ENCODE measurements around the gene TGM5. TPM values are rescaled to one million over a fixed set of nuclear protein-coding genes. Genes with fewer than 3 reads are reported as not detected.
A peak's percentile ranks its signal among the peaks of the same experiment; 100 is the strongest.
"Not testable (repeated sequence)": the region's sequence is repeated elsewhere in the genome, so short reads cannot be mapped to it uniquely, and the experiment has no call there.

Gene TGM5
- polyA plus RNA-seq, 2 of the 4 experiments (the other 2 are of a cell fraction): not detected

DNA sequence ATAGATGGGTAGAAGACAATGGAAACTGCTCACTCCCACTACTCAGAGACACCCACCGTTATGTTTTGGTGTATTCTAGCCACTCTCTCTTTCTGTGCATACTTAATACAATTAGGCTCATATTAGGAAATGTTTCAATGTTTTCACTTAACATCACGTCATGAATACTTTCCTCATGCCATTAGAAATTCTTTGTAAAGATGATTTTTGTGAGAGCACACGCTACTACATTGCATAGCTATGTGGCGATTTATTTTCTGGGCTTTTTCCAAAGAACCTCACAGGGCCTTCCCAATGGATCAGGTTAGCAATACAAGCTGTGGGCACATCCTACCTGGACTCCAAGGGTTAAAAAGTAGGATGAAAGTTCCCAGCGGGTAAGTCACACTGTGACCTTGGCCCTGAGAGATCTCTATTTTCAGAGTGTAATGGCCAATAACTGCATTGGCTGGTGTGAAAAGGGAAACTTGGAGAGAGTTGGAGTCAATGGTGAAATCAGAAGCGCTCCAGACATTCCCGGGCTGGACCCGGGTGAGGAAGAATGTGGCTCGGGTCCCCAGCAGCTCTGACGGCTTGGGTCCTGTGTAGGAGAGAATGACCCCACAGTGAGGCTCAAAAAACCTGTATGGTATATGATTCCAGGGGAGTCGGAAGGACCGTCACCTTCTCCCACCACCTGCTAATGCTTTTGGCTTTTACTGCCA, 25.8 kb upstream of the TGM5 start:
- Histone ChIP-seq H3K4me1 (no peaks in the 10 kb centered on the region), H3K9me3 (no peaks in the 10 kb centered on the region), H3K4me2 (no peak overlapping the region), H3K4me3 (no peak overlapping the region), H3K27ac (no peak overlapping the region)
- ChIA-PET POLR2A (no interaction called here), CTCF (interaction anchor here (1.3 kb wide), 1 partner anchor 67 kb away, joined by 3 read pairs; no protein-coding TSS in a partner anchor)
- DNase-seq (ENCODE audit: low read depth in 1 of 2, low spot score in 1 of 2) (no peak), FAIRE-seq (no peak), ATAC-seq (0 out of 6 replicates have a peak, but pooled peaks of 1 of the 2 experiments have one; percentile 30)
- TF ChIP-seq, protein P1, sequence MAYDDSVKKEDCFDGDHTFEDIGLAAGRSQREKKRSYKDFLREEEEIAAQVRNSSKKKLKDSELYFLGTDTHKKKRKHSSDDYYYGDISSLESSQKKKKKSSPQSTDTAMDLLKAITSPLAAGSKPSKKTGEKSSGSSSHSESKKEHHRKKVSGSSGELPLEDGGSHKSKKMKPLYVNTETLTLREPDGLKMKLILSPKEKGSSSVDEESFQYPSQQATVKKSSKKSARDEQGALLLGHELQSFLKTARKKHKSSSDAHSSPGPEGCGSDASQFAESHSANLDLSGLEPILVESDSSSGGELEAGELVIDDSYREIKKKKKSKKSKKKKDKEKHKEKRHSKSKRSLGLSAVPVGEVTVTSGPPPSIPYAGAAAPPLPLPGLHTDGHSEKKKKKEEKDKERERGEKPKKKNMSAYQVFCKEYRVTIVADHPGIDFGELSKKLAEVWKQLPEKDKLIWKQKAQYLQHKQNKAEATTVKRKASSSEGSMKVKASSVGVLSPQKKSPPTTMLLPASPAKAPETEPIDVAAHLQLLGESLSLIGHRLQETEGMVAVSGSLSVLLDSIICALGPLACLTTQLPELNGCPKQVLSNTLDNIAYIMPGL (CRISPR knock-in tag; IDR thresholded peaks at IDR 0.05; ENCODE audit: borderline replicate concordance): no peak
- no peak for TF ChIP-seq SREBF2 (IDR thresholded peaks at IDR 0.05)
- TF ChIP-seq JUNB (IDR thresholded peaks at IDR 0.05): no peak
- 60% methylated on average over 12 of the region's 12 CpGs for WGBS (ENCODE audit: missing lambda C conversion rate)

DNA sequence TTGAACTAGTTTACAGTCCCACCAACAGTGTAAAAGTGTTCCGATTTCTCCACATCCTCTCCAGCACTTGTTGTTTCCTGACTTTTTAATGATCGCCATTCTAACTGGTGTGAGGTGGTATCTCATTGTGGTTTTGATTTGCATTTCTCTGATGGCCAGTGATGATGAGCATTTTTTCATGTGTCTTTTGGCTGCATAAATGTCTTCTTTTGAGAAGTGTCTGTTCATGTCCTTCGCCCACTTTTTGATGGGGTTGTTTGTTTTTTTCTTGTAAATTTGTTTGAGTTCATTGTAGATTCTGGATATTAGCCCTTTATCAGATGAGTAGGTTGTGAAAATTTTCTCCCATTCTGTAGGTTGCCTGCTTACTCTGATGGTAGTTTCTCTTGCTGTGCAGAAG, 22.9 kb upstream of the TGM5 start:
- H3K4me3 ChIP-seq; H3K27ac ChIP-seq; POLR2A ChIA-PET; FAIRE-seq; DNase-seq (ENCODE audit: low read depth in 1 of 2, low spot score in 1 of 2); H3K4me2 ChIP-seq; CTCF ChIA-PET; ATAC-seq; H3K9me3 ChIP-seq; H3K4me1 ChIP-seq: not testable (repeated sequence)
- 85% methylated on average over 2 of the region's 3 CpGs for WGBS (ENCODE audit: missing lambda C conversion rate)

DNA sequence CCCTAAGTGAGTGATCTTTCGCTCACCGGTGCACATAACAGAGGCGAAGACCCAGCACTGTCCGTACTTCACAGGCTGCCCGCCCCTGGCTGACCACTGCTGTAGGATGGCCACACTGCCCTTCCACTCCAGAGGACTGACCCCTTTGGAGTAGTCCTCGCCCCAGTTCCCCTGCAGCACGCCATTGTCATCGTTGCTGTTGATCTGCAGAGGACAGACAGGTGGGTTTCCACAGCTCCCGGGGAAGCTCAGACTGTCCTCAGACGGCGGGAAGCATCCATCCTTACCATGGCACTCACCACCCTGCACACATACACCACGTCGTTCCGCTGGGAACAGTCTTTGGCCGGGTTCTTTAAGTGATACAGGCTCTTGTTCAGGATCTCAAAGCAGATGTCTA, 20.5 kb upstream of the TGM5 start:
- ChIA-PET CTCF (interaction anchor here (1.1 to 4.3 kb wide), 11 partner anchors 10 to 582 kb away, joined by 3 to 114 read pairs (median 21); no protein-coding TSS in a partner anchor), POLR2A (no interaction called here)
- no peaks in the 10 kb centered on the region for H3K9me3 ChIP-seq
- no peak overlapping the region for H3K4me3 ChIP-seq
- no peak for DNase-seq (ENCODE audit: low read depth in 1 of 2, low spot score in 1 of 2)
- TF ChIP-seq MAZ (IDR thresholded peaks at IDR 0.05; ENCODE audit: borderline replicate concordance, low read depth, low read length) (no peak), ESRRA (IDR thresholded peaks at IDR 0.05; ENCODE audit: borderline replicate concordance, low read length) (no peak), JUN (IDR thresholded peaks at IDR 0.05) (no peak), HOXA7 (CRISPR knock-in tag; IDR thresholded peaks at IDR 0.05) (no peak), EHF (CRISPR knock-in tag; IDR thresholded peaks at IDR 0.05) (no peak), CHD4 (IDR thresholded peaks at IDR 0.05; ENCODE audit: borderline replicate concordance) (no peak), RNF2 (IDR thresholded peaks at IDR 0.05; ENCODE audit: borderline replicate concordance, low read depth) (no peak)
- TF ChIP-seq, protein P2, sequence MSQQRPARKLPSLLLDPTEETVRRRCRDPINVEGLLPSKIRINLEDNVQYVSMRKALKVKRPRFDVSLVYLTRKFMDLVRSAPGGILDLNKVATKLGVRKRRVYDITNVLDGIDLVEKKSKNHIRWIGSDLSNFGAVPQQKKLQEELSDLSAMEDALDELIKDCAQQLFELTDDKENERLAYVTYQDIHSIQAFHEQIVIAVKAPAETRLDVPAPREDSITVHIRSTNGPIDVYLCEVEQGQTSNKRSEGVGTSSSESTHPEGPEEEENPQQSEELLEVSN (IDR thresholded peaks at IDR 0.05; ENCODE audit: borderline replicate concordance, low read depth): no peak
- TF ChIP-seq, protein P3, sequence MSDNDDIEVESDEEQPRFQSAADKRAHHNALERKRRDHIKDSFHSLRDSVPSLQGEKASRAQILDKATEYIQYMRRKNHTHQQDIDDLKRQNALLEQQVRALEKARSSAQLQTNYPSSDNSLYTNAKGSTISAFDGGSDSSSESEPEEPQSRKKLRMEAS (IDR thresholded peaks at IDR 0.05): no peak
- TF ChIP-seq, protein P4, sequence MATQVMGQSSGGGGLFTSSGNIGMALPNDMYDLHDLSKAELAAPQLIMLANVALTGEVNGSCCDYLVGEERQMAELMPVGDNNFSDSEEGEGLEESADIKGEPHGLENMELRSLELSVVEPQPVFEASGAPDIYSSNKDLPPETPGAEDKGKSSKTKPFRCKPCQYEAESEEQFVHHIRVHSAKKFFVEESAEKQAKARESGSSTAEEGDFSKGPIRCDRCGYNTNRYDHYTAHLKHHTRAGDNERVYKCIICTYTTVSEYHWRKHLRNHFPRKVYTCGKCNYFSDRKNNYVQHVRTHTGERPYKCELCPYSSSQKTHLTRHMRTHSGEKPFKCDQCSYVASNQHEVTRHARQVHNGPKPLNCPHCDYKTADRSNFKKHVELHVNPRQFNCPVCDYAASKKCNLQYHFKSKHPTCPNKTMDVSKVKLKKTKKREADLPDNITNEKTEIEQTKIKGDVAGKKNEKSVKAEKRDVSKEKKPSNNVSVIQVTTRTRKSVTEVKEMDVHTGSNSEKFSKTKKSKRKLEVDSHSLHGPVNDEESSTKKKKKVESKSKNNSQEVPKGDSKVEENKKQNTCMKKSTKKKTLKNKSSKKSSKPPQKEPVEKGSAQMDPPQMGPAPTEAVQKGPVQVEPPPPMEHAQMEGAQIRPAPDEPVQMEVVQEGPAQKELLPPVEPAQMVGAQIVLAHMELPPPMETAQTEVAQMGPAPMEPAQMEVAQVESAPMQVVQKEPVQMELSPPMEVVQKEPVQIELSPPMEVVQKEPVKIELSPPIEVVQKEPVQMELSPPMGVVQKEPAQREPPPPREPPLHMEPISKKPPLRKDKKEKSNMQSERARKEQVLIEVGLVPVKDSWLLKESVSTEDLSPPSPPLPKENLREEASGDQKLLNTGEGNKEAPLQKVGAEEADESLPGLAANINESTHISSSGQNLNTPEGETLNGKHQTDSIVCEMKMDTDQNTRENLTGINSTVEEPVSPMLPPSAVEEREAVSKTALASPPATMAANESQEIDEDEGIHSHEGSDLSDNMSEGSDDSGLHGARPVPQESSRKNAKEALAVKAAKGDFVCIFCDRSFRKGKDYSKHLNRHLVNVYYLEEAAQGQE (IDR thresholded peaks at IDR 0.05): no peak
- TF ChIP-seq, protein P1 (CRISPR knock-in tag; IDR thresholded peaks at IDR 0.05; ENCODE audit: borderline replicate concordance): no peak
- TF ChIP-seq, protein P5, sequence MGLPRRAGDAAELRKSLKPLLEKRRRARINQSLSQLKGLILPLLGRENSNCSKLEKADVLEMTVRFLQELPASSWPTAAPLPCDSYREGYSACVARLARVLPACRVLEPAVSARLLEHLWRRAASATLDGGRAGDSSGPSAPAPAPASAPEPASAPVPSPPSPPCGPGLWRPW (IDR thresholded peaks at IDR 0.05): no peak
- no peaks in the 10 kb centered on the region for H3K4me1 ChIP-seq
- no peak overlapping the region for H3K27ac ChIP-seq
- no peak for FAIRE-seq
- WGBS (ENCODE audit: missing lambda C conversion rate): 10% methylated on average over 7 of the region's 15 CpGs
- H3K4me2 ChIP-seq: no peak overlapping the region
- ATAC-seq: peak; percentile 7 to 30; a peak in 2 of 6 replicates

Data from A549 (cell line).